ENCODE results near the gene GRHL1. TPM values are rescaled to one million over a fixed set of nuclear protein-coding genes. Genes with fewer than 3 reads are reported as not detected.
A peak's percentile ranks its signal among the peaks of the same experiment; 100 is the strongest.

GRHL1 gene
- total RNA-seq, 1 donor from 2014 or later: 2.1 TPM

GRCh38 chr2:10031886-10032745 lies 80.6 kb downstream of the GRHL1 start:
- Mint-ChIP-seq H3K9me3 (no peaks in the 10 kb centered on the region), H3K4me1 (peaks cover 15% of the 10 kb centered on the region), H3K36me3 (ENCODE audit: low read depth) (no peaks in the 10 kb centered on the region), H3K27ac (no peak overlapping the region), H3K27me3 (peaks cover 11% of the 10 kb centered on the region), H3K4me3 (no peak overlapping the region)
- intact Hi-C loops (cut with micrococcal nuclease): no loop called here
- DNase-seq: no peak

- peaks cover 11% of the 10 kb centered on the region for H3K27me3 Mint-ChIP-seq
- no peak for DNase-seq
- no peak overlapping the region for H3K27ac Mint-ChIP-seq
- peaks cover 15% of the 10 kb centered on the region for H3K4me1 Mint-ChIP-seq
- intact Hi-C loops (cut with micrococcal nuclease): no loop called here
- H3K9me3 Mint-ChIP-seq: no peaks in the 10 kb centered on the region
- no peak overlapping the region for H3K4me3 Mint-ChIP-seq
- H3K36me3 Mint-ChIP-seq (ENCODE audit: low read depth): no peaks in the 10 kb centered on the region
Observed at GRCh38 chr2:10032746-10033105, 81.2 kb downstream of the GRHL1 start.

DNA sequence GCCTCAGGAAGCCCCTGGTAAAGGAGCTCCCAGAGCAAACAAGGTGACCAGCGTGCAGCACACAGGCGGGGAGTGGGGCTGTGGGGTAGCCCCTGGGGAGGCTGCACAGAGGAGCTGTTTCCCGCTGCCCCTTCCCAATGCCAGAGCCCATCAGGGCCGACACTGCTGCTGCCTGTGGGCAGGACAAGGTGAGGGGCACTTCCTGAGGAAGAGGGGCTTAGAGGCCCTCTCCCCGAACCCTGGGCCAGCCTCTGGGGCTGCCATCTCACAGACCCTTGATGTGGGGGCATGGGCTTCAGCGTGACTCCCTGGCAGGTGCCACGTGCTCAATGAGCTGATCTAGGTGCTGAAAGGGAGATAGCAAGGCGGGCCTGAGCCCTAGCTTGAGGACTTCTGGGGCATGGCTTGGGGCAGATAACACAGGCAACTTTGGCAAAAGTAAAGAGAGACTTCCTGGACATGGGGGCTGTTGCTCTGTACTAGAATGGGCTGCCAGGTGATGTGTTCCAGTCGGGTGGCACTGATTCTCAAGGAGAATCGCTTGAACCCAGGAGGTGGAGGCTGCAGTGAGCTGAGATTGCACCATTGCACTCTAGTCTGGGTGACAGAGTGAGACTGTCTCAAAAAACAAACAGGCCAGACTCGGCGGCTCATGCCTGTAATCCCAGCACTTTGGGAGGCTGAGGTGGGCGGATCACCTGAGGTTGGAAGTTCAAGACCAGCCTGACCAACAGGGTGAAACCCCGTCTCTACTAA lies 81.9 kb downstream of the GRHL1 start:
- H3K27me3 Mint-ChIP-seq: peaks cover 11% of the 10 kb centered on the region
- no peaks in the 10 kb centered on the region for H3K36me3 Mint-ChIP-seq (ENCODE audit: low read depth)
- H3K4me1 Mint-ChIP-seq: peaks cover 15% of the 10 kb centered on the region
- no peak overlapping the region for H3K27ac Mint-ChIP-seq
- intact Hi-C loops (cut with micrococcal nuclease): no loop called here
- no peaks in the 10 kb centered on the region for H3K9me3 Mint-ChIP-seq
- H3K4me3 Mint-ChIP-seq: no peak overlapping the region
- no peak for DNase-seq

GRCh38 chr2:10034333-10035052 lies 83.0 kb downstream of the GRHL1 start:
- Mint-ChIP-seq H3K4me3 (no peak overlapping the region), H3K27me3 (peaks cover 14% of the 10 kb centered on the region), H3K4me1 (peaks cover 13% of the 10 kb centered on the region), H3K36me3 (ENCODE audit: low read depth) (no peaks in the 10 kb centered on the region), H3K27ac (no peak overlapping the region), H3K9me3 (no peaks in the 10 kb centered on the region)
- intact Hi-C loops (cut with micrococcal nuclease): no loop called here
- no peak for DNase-seq

GRCh38 chr2:10035053-10035422 lies 83.5 kb downstream of the GRHL1 start:
- Mint-ChIP-seq H3K27me3 (peaks cover 17% of the 10 kb centered on the region), H3K4me3 (no peak overlapping the region), H3K9me3 (no peaks in the 10 kb centered on the region), H3K4me1 (peaks cover 8% of the 10 kb centered on the region), H3K27ac (no peak overlapping the region), H3K36me3 (ENCODE audit: low read depth) (no peaks in the 10 kb centered on the region)
- intact Hi-C loops (cut with micrococcal nuclease): no loop called here
- DNase-seq: no peak

DNA sequence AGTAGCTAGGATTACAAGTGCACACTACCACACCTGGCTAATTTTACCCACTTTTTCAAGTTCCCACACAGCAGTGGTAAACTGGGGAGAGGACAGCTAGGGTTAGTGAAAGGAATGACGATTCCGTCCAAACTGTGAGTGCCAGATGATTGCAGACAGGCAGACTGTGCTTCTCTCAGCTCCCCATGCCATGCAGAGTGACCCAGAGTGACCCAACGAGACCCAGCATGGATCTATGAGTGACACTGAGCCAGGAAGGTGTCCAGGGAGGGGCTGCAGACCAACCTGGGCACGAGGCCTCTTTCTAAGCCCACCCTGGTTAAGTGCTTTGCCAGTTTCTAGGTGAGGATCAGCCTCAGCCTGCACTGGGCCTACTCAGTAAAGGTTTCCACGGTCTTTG lies 84.1 kb downstream of the GRHL1 start:
- peak overlapping the region; percentile 35 for H3K27ac Mint-ChIP-seq
- DNase-seq: no peak
- intact Hi-C loops (cut with micrococcal nuclease): no loop called here
- H3K36me3 Mint-ChIP-seq (ENCODE audit: low read depth): no peaks in the 10 kb centered on the region
- no peak overlapping the region for H3K4me3 Mint-ChIP-seq
- H3K4me1 Mint-ChIP-seq: peaks cover 4% of the 10 kb centered on the region
- H3K9me3 Mint-ChIP-seq: no peaks in the 10 kb centered on the region
- H3K27me3 Mint-ChIP-seq: peaks cover 18% of the 10 kb centered on the region

GRCh38 chr2:10036095-10036884 lies 84.8 kb downstream of the GRHL1 start:
- Mint-ChIP-seq H3K27me3 (peaks cover 21% of the 10 kb centered on the region), H3K4me3 (no peak overlapping the region), H3K4me1 (peaks cover 4% of the 10 kb centered on the region), H3K27ac (no peak overlapping the region), H3K9me3 (no peaks in the 10 kb centered on the region), H3K36me3 (ENCODE audit: low read depth) (no peaks in the 10 kb centered on the region)
- intact Hi-C loops (cut with micrococcal nuclease): no loop called here
- DNase-seq: no peak

- Mint-ChIP-seq H3K4me3 (no peak overlapping the region), H3K27ac (no peak overlapping the region), H3K9me3 (no peaks in the 10 kb centered on the region), H3K36me3 (ENCODE audit: low read depth) (peaks cover 2% of the 10 kb centered on the region), H3K27me3 (peaks cover 36% of the 10 kb centered on the region), H3K4me1 (peaks cover 11% of the 10 kb centered on the region)
- no peak for DNase-seq
- intact Hi-C loops (cut with micrococcal nuclease): no loop called here
Observed at GRCh38 chr2:10038123-10038522, 86.6 kb downstream of the GRHL1 start.

DNA sequence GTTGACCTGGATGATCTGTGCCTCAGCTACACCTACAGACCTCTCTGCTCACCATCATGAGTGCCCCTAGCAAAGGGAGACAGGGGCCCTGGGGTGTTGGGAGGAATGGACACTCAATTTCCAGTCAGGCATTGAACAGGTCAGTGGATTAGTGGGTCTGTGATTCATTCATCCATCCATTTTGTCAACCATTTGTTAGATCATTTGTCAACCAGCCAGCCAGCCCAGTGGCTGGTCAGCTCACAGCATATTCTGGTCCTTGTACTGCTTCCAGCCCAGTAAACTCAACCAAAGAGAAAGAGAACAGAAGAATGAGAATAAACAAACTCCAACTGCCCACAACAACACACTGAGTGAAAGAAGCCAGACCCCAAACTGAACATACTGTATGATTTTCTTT lies 87.2 kb downstream of the GRHL1 start:
- H3K4me1 Mint-ChIP-seq: peaks cover 11% of the 10 kb centered on the region
- H3K27ac Mint-ChIP-seq: no peak overlapping the region
- H3K36me3 Mint-ChIP-seq (ENCODE audit: low read depth): peaks cover 2% of the 10 kb centered on the region
- H3K4me3 Mint-ChIP-seq: no peak overlapping the region
- H3K27me3 Mint-ChIP-seq: peaks cover 36% of the 10 kb centered on the region
- no peaks in the 10 kb centered on the region for H3K9me3 Mint-ChIP-seq
- intact Hi-C loops (cut with micrococcal nuclease): no loop called here
- no peak for DNase-seq

DNA sequence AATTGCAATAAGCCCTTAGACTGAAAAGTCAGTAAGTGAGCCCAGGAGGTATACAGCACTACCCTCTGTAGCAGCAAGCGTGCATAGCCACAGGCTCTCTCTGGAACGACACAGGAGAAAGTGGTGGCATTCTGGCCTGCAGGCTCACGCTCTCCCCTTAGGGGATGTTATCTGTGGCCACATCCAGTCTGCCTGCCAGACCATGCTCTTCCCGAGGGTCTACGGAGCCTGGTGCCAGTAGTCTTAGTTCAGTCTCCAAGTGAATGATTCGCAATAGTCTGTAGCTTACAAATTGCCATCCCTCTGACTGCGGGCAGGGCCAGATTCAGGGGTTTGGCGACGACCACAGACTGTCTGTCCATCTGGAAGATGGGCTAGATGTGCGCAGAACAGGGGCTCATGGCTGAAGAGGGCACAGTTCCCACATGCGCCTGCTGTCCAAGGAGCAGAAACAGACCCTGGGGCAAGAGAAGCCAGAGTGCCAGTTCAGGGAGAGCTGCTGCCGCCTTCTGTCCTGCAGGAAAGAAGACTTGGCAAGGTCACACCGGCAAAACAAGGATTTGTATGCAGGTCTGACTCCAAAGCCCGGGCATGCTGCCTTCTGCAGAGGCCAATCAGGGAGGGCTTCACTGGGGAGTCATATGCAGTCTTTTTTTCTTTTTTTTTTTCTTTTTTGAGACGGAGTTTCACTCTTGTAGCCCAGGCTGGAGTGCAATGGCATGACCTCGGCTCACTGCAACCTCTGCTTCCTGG lies 88.3 kb downstream of the GRHL1 start:
- H3K9me3 Mint-ChIP-seq: no peaks in the 10 kb centered on the region
- intact Hi-C loops (cut with micrococcal nuclease): no loop called here
- no peak overlapping the region for H3K27ac Mint-ChIP-seq
- H3K36me3 Mint-ChIP-seq (ENCODE audit: low read depth): peaks cover 2% of the 10 kb centered on the region
- peaks cover 32% of the 10 kb centered on the region for H3K27me3 Mint-ChIP-seq
- H3K4me1 Mint-ChIP-seq: peaks cover 15% of the 10 kb centered on the region
- DNase-seq: no peak
- H3K4me3 Mint-ChIP-seq: no peak overlapping the region

- peaks cover 29% of the 10 kb centered on the region for H3K27me3 Mint-ChIP-seq
- H3K9me3 Mint-ChIP-seq: no peaks in the 10 kb centered on the region
- peaks cover 9% of the 10 kb centered on the region for H3K36me3 Mint-ChIP-seq (ENCODE audit: low read depth)
- H3K27ac Mint-ChIP-seq: peak overlapping the region; percentile 74
- intact Hi-C loops (cut with micrococcal nuclease): no loop called here
- peak overlapping the region; percentile 52 for H3K4me3 Mint-ChIP-seq
- no peak for DNase-seq
- peaks cover 15% of the 10 kb centered on the region for H3K4me1 Mint-ChIP-seq
Observed at GRCh38 chr2:10041711-10042110, 90.2 kb downstream of the GRHL1 start.

DNA sequence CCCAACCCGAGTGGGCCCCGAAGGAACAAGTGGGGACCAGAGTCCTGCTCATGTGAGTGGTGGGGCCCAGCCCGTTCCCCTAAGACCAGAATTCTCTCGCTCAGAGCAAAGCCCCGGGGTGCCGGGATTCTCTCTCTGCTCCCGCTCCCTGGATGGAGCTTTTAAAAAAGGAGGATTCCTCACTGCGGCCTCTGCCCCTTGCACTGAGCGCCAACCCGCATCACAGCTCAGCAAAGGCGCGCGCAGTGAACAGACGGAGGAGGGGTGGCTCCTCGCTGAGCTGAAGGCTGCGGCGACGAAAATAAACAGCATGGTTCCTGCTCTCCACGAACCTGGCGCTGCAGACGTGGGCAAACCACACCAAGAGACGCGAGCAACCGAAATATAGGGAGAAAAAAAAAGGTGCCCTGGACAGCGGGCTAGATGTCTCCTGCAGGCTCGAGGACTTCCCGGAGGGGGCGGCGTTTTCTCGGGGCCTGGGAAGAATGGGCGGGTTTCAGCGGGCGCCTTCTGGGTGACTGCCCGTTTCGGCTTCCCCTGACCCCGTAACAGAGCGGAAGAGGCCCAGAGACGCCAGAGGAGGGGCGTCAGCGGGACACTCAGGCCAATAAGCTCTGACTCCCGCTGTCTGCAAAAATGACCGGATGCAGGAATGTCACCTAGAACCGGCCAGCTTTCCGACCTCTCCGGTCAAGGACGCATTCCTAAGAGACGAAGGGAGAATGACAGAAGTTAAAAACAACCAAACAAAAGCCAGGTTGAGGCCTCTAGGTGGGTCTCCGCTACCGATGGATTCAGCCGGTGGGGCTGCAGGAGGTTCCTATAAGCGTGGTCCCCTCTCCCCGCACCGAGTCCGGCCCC lies 91.0 kb downstream of the GRHL1 start:
- intact Hi-C loops (cut with micrococcal nuclease): loop anchor here (1.0 kb wide), 1 partner anchor 199 kb away; the partner anchor contains the start of gene TAF1B
- peak; percentile 77 for DNase-seq
- H3K4me3 Mint-ChIP-seq: peak overlapping the region; percentile 82

More for the DNA sequence above, 91.0 kb downstream of the GRHL1 start:
- H3K4me1 Mint-ChIP-seq: peaks cover 15% of the 10 kb centered on the region
- H3K36me3 Mint-ChIP-seq (ENCODE audit: low read depth): peaks cover 15% of the 10 kb centered on the region
- peak overlapping the region; percentile 91 for H3K27ac Mint-ChIP-seq
- peaks cover 29% of the 10 kb centered on the region for H3K27me3 Mint-ChIP-seq
- no peaks in the 10 kb centered on the region for H3K9me3 Mint-ChIP-seq

All from activated CD4-positive, alpha-beta T cell treated with anti-CD3 and anti-CD28 coated beads, Interleukin-2, amount 10 ng/mL, durations not matched to agents 24 days and 14 days (primary cell).